22Rv1 (cell line): ENCODE measurements around the gene NBEAL2.

Experiments
- H3K27ac ChIP-seq: fragments of 450-650 bp; 2 replicates; pipeline ENCODE4 v1.5.1; 2017
- ZFX ChIP-seq: fragments of 450-650 bp; IDR thresholded peaks from 2 replicates; pipeline ENCODE4 v1.6.1; 2017; ENCODE audit warnings: antibody characterized with exemption, borderline replicate concordance
- TF ChIP-seq, protein P1 (sequence below): fragments of 450-650 bp; IDR thresholded peaks from 2 replicates; pipeline ENCODE4 v1.5.1; 2017; ENCODE audit warnings: mild to moderate bottlenecking

Gene NBEAL2

DNA sequence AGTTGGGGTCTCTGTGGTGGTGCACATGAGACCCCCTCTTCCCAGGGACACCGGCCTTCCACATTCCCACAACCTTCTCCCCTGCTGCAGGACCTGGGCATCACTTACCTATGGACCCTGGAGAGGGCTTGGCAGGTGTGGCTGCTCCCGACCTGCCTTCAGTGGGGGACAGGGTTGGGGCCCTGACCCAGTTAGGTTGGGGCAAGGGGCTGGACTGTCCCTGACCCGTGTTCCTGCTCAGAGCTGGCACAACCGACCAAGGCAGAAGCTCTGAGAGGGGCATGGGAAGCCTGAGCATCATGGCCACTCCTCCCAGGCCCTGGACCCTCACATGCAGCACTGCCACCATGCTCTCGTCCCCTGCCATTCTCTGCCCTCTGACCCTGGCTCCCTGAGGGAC is 6.1 kb downstream of the NBEAL2 start:
- H3K27ac ChIP-seq: no peak overlapping the region
- no peak for TF ChIP-seq ZFX
- TF ChIP-seq, protein P1, sequence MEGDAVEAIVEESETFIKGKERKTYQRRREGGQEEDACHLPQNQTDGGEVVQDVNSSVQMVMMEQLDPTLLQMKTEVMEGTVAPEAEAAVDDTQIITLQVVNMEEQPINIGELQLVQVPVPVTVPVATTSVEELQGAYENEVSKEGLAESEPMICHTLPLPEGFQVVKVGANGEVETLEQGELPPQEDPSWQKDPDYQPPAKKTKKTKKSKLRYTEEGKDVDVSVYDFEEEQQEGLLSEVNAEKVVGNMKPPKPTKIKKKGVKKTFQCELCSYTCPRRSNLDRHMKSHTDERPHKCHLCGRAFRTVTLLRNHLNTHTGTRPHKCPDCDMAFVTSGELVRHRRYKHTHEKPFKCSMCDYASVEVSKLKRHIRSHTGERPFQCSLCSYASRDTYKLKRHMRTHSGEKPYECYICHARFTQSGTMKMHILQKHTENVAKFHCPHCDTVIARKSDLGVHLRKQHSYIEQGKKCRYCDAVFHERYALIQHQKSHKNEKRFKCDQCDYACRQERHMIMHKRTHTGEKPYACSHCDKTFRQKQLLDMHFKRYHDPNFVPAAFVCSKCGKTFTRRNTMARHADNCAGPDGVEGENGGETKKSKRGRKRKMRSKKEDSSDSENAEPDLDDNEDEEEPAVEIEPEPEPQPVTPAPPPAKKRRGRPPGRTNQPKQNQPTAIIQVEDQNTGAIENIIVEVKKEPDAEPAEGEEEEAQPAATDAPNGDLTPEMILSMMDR: no peak

GRCh38 chr3:46986055-46986730 is 6.7 kb downstream of the NBEAL2 start:
- H3K27ac ChIP-seq: no peak overlapping the region
- no peak for TF ChIP-seq ZFX
- TF ChIP-seq, protein P1: no peak

GRCh38 chr3:46986782-46987310 is 7.4 kb downstream of the NBEAL2 start:
- TF ChIP-seq, protein P1: no peak
- no peak for TF ChIP-seq ZFX
- peak overlapping the region; percentile 51 for H3K27ac ChIP-seq

DNA sequence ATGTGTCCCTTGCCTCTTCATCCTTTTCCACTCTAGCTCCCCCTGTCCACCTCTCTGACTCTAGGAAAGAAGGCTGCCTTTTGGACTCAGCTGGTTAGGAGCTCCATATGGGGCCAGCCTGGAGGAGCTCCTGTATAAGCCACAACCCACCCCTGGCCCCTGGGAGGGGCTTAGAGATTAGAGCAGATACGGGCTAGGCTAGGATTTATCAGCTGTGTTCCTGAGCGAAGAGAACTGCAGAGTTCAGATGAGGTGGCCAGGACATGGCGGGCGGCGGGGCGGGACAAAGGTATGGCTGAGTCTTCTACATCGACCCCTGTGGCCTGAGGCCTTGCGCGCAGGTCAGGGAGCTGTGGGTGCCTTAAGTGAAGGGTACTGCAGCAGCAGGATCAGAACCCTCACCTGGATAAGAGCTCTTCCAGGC is 7.9 kb downstream of the NBEAL2 start:
- TF ChIP-seq, protein P1: no peak
- no peak for TF ChIP-seq ZFX
- peak overlapping the region; percentile 51 for H3K27ac ChIP-seq

GRCh38 chr3:46987743-46988401 is 8.4 kb downstream of the NBEAL2 start:
- no peak for TF ChIP-seq ZFX
- TF ChIP-seq, protein P1: no peak
- H3K27ac ChIP-seq: peak overlapping the region; percentile 51

DNA sequence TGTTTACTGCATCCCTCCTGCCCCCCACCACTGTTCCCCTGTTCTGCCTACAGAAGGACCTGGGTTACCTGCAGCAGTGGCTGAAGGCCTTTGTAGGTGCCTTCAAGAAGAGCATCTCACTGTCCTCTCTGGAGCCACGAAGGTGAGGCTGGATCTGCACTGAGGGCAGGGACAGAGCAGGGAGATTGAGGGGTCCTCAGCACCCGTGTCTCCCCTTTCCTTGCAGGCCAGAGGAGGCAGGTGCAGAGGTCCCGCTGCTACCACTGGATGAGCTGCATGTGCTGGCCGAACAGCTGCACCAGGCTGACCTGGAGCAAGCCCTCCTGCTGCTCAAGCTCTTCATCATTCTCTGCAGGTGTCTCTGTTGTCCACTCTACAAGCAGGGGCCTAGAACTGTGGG is 9.2 kb downstream of the NBEAL2 start:
- no peak overlapping the region for H3K27ac ChIP-seq
- TF ChIP-seq ZFX: no peak
- TF ChIP-seq, protein P1: no peak
